ENCODE results near the gene UPK3A.
A peak's percentile ranks its signal among the peaks of the same experiment; 100 is the strongest.
"Not testable (repeated sequence)": the region's sequence is repeated elsewhere in the genome, so short reads cannot be mapped to it uniquely, and the experiment has no call there.

Gene UPK3A

DNA sequence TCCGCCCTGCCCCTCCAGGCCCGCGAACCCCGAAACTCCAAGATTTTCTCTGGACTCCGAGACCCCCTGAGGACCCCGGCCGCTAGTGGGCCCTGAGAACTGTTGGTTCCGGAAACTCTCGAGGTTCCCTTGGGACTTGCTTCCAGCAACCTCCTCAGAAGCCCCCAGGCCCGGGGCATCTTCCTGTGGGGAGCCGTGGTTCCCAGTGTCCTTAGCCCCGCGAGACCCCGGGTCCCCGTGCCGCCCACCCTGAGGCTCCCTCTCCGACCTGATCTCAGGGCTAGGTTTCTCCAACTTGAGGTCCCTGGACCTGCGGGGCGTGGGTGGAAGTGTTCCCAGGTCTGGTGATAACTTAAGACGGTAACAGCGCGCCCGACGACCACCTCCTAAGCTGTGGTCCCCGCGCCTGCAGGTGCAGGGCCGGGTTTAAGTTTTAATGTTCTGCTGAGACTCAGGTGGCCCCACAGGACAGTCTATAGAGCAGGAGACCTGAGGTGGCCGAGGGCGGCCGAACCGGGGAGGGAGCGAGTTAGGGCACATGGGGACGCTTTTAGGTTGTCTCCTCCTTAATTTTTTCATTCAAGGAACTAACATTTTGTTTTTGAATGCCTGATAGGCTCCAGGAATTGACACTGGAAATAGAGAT, 25.7 kb downstream of the UPK3A start:
- DNase-seq = no peak

DNA sequence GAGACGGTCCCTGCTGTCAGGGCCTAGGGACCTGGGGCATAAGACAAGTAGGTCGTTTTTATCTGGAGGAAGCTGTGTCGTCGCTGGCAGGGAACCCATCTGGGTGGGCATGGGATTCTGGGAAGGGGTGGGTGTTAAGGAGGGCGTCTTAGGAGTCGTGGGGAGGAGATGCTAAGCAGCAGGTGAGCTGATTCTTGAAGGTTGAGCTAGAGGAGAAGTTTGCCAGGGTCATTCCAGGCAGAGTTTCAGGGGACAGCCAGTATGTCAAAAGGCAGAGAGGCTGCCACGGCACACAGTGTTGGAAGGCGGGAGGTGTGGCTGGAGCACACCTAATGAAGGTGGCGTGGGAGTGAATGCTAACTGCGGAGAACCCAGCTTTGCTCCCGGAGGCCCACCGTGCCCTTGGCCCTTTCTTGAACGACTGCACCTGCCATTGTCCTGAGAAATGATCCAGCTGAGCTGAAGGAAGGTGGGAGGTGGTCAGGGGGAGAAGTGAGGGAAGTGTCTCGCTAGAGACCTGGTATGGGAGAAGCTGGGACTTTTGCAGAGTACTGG, 26.3 kb downstream of the UPK3A start:
- no peak for DNase-seq

DNA sequence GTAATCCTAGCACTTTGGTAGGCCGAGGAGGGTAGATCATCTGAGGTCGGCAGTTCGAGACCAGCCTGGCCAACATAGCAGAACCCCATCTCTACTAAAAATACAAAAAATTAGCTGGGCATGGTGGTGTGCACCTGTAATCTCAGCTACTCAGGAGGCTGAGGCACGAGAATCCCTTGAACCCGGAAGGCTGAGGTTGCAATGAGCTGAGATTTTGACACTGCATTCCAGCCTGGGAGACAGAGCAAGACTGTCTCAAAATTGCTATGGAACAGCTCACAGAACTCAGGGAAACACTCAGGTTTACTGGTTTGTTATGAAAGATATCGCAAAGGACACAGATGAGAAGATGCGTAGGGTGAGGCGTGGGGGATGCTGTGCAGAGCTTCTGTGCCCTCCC, 27.7 kb downstream of the UPK3A start:
- no peak for DNase-seq

DNA sequence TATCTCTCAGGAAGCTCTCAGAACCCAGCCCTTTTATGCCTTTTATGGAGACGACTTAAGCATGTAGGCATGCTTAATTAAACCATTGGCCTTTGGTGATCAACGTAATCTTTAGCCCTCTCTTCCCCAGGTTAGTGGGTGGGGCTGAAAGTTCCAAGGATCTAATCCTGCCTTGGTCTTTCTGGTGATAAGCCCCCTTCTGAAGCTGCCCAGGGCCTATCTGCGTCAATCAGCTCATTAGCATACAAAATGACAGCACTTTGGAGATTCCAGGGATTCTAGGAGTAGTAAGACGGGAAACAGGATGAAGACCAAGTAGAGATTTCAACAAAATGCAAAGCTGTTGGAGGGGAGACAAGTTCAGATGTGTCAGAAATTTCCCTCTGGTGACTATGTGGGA, 28.1 kb downstream of the UPK3A start:
- DNase-seq = no peak

DNA sequence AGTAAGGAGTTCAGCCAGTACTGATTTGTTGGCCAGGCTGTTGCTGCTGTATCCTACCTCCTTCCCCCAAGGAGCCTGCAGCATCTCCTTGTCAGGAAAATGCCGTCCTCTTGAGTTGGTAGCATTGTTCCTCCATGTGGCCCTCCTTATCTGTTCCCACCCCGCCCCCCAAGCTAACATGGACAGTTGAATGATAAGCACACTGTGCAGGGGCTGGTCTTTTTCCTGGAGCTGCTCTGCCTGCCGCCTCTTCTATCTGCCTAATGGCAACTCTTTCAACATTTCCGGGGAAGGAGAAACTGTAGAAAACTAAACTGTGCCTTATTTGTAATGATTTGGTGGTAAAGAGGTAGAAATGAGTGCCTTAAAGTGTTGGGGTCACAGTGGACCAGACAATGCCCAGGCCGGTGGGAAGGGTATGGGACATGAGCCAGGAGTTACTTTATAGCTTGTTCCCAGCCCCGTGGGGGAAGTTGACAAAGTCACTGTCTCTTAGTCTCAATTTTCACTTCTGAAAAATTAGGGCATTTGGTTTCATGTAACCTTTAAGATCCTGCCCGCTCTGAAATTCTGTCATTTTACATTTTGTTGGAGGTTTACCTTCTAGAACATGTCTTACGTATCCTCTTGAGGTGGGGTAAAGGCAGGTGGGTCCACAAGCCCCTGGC, 29.4 kb downstream of the UPK3A start:
- peak; percentile 48 for DNase-seq

DNA sequence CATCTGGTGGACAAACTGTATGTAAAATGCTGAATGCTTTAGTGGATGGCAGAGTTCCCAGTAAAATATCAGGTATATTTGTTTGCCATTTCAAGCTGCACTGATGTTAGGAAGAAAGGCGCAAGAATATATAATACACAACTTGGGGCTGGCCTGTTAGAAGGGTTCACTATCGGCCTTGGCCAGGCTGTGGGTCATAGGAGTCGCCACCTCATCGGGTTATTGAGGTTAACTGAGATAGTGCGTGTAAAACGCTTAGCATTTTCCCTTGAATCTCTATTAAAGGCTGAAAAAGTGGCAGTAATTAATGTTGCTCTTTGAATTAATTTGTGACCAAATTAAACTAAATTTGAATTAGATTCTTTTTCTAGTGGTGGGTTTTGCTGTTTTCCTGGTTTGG, 30.0 kb downstream of the UPK3A start:
- no peak for DNase-seq

DNA sequence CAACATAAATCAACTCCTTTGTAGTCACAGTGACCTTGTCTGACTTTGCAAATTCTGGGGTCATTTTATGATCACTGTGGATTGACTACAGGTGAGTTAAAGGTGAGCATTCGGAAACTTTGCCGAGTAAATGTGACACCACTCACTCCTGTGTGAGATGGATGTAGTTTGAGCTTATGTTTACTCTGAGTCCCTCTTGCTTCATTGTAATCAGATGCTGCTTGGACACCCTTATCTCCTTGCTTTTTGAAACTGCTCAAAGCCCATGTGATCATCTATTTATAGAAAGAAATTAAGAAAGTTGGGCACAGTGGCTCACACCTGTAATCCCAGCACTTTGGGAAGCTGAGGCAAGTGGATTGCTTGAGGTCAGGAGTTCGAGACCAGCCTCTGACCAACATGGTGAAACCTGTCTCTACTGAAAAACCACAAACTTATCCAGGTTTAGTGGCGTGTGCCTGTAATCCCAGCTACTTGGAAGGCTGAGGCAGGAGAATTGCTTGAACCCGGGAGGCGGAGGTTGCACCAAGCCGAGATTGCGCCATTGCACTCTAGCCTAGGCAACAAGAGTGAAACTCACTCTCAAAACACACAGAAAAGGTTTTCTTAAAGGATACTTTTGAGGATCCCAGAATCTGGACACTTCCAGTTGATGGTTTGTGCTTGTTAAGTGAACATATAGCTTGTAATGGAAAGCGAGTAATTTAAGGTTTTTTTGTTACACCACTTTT, 32.2 kb downstream of the UPK3A start:
- DNase-seq = no peak

DNA sequence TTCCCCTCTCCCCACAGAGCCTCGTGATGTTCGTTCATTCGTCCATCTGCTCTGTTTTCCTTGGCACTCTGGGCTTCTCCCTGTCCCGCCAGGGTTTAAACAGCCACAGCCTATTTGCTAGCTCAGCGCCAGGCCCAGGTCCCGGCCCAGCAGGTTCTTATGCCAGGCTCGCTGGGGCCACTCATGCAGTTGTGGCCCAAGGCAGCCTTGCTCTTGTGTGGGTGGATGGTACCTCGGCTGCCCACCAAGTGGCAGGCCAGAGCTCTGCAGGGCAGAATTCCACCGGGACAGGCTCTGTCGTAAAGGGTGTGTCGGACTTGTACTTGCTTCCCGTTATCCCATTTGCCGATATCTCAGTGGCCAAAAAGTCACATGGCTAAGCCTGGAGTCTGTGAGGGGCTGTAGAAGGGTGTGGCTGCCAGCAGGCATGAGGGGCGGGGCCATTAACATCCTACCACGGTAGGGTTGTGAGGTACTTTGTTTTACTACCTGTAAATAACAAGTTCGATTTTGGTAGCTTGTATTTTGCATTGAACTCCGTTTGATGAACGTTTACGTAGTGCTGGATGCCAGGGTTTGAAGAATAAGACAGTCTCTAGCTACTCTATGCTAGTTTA, 32.9 kb downstream of the UPK3A start:
- no peak for DNase-seq

DNA sequence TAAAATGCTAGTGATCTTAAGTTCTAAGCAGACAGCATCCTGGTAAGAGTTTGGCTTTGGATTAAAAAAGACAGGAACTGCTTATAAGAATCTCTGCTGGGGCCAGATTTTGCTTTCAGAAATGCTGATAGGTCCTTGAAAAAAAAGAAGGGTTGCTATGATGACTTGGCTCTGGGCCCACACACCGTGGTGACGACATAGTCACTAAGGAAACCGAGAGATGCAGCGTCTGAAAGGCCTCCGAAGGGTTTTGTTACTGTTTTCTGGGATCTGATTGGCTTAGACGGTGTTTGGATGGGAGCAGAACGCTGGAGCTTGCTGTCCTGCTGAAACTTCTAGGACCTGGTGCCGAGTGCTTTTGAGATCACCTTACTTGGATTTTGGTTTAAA, 33.4 kb downstream of the UPK3A start:
- DNase-seq = peak; percentile 46

DNA sequence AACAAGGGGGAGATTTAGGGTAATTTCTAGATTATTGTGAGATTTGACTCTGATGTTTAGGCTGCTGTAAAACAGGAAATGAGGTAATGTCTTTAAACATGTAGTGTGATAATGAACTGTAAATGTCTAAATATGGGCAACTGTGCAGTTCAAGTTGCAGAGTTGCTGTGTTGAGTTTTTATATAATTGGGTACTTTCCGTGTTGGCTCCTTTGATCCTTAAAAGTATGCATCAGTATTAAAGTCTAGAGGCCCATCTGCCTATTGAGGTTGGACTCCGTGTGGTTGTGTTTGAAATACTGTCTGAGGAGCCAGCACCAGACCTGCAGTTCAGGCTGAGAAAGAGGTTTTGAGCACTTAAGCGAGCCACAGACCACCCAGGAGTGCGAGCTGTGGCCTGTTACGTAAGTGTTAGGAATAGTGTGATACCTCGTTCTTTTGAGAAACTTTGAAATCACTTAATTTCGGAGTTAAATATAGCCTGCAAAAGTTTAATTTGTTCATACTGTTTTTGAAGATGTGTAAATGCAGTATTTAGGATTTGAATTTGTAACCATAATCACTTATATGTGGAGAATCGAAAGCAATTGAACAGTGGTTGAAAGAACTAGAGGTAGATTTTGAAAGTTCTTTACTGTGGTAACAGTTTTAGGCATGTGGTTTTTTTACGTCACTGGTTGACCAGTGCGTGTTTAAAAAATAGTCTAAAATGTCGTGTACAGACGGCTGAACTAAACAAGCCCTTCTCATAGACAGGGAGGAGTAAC, 34.0 kb downstream of the UPK3A start:
- peak; percentile 39 for DNase-seq

DNA sequence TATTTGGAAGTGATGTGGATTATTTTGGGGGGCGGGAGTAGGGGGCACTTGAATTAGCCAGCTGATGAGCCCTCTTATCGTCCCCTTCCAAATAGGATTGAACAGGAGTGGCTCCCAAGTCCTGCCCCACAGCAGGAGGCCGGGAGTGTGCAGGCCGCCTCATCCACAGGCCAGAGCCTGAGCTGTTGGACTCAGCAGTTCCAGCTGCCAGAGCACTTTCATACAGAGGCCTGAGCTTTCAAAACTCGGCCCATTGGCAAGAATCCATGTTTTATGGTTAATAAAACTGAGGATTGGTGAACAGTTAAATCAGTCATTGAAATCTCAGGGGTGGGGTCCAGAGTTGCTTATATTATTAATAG, 34.6 kb downstream of the UPK3A start:
- DNase-seq = no peak

DNA sequence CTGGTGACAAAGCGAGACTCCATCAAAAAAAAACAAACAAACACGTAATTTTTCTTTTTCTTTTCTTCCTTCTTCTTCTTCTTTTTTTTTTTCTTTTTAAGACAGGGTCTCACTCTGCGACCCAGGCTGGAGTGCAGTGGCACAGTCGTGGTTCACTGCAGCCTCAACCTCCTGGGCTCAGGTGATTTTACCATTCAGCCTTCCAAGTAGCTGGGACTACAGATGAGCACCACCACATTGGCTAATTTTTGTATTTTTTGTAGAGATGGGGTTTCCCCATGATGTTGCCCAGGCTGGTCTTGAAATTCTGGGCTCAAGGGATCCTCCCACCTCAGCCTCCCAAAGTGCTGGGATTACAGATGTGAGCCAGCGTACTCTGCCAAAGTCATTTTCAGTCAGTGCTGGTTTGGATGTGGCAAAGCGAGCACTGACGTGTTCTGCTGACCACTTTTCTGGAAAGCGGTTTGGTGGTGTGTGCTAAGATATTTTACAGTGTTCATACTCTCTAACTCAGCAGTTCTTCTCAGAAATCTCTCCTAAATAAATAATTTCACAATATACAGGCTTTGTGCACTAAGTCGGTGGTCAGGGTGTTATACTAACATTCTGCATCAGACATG, 35.7 kb downstream of the UPK3A start:
- no peak for DNase-seq

DNA sequence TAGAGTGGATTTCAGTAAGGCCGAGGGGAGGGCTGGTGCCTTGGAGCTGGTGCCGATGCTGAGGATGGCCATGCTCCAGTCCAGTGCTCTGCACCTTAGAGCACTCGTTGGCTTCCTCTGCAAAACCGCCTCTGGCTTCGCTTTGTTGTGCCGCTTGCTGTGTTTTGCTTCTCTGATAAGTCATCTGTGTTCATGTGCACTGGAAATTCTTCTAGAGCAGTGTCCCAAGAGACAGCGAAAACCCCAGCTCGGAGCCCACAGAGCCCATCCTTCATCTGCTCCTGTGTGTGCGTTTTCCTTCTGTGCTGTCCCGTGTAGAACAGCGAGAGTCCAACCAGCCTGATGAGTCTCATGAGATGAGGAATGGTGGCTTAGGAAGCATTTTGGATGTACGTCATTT, 37.1 kb downstream of the UPK3A start:
- DNase-seq = no peak

DNA sequence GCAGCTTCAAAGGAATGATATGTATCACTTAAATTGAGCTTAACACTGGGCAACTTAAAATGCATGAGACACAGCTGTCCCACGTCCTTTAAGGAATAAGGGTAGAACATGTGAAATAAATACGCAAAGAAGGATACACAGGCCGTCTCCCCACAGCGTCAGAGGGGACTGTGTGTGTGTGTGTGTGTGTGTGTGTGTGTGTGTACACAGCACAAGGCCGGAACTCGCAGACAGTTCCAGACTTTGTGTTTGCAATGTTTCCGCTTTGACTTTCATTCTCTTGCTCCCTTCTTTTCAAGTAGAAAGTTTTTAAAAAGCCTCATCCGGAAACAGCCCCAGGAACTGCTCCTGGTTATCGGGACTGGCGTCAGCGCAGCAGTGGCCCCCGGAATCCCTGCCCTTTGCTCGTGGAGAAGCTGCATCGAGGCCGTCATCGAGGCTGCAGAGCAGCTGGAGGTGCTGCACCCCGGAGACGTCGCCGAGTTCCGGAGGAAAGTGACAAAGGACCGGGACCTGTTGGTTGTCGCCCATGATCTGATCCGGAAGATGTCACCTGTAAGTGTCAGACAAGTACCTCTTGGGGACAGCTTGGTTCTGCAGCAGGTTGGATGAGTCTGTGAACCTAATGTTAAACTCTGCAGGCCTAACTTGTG, 38.2 kb downstream of the UPK3A start:
- no peak for DNase-seq

DNA sequence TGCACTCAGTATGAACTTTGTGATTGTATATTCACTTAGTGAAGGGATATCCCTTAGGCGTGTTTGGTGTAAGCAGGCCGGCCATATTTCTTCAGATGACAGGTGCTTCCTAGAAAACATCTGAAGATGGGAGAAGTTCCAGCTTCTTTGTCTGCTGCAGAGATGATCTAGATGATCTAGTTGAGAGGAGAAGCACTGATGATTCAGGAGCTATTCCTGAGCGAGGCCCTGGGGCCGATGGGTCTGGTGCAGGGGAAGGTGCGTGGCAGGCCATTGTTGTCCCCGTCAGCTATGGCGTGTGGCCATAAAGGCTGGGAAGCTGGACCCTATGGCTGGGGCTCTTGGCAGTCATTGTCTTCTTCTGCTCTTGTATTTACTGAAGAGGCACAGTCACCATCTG, 38.9 kb downstream of the UPK3A start:
- no peak for DNase-seq

DNA sequence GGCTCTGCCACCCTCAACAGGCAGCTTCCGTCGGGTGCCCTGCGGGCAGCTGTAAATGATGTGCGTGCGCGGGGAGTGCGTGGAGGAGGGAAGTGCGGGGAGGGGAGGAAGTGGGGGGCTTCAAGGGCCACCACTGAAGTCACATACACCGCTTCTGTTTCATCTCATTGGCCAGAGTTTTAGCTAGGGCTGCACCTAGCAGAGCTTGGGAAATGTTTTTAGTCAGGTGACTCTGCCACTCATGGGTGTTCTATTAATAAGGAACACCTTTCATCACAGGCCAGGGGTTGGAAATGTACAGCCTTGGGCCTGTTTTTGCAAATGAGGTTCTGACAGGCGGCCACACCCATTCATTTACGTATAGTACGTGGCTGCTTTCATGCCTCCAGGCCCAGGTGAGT, 39.6 kb downstream of the UPK3A start:
- no peak for DNase-seq

DNA sequence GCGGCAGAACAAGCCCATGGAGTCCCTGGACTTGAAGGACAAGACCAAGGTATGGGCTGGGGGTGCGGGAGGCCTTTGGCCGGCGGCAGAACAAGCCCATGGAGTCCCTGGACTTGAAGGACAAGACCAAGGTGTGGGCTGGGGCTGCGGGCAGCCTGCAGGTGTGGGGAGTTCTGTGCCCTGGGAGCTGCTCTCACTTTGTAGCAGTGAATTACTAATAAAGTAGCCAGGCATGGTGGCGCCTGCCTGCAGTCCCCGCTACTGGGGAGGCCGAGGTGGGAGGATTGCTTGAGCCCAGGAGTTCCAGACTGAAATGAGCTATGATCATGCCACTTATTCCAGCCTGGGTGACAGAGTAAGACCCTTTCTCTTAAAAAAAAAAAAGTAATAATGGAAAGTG, 43.5 kb downstream of the UPK3A start:
- DNase-seq = not testable (repeated sequence)

DNA sequence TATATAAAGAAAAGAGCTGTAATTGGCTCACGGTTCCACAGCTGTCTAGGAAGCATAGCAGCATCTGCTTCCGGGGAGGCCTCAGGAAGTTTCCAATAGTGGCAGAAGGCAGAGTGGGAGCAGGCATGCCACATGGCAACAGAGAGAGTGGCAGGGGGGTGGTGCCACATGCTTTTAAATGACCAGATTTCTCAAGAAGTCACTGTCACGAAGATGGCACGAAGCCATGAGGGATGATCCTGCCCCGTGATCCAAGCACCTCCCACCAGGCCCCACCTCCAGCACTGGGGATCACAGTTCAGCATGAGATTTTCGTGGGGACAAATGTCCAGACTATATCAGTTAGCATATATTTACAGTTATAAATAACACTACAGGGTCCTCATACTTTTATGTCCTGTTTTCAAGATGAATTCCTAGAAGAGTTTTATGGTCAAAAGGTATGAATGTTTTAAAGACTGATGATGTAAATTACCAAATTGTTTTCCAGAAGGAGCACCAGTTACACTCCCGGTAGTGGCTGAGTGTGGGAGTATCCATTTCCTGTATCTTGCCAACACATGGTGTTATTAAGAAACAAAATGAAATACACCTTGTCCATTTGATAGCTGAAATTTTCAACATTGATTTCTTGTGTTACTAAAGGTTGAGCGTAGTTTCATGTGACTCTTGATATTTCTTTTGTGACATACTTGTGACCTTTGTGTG, 44.2 kb downstream of the UPK3A start:
- DNase-seq = no peak

DNA sequence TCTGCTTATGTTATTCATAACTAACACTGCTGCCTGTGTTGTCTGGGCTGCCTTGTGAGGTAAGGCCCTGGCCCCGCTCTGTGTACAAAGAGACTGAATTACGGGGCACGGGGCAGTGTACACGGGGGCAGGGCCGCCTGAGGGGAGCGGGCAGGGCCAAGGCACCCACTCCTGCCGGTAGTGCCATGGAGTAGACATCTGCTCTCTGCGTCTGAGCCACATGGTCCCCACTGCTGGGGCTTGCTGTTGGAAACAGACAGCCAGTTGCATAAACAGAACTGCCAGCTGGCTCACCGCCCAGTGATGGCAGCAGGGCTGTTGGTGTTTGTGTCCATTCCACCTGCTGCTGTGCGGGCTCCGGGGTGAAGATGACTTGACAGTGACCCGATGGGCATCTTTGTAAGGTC, 44.8 kb downstream of the UPK3A start:
- DNase-seq = no peak

DNA sequence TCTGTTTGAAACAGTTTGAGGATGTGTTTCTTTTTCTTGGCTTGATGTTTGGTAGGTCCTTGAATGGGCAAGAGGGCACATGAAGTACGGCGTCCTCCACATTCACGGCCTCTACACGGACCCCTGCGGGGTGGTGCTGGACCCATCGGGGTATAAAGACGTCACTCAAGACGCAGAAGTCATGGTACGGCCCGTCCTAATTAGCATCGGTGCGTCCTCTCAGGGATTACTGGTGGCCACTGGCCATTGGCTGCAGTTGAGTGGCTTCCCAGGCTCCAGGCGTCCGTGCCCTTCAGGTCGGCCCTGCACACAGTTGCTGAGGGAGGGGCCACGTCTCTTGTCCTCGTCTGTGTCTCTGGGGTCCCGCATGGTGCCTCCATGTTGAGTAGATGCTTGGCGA, 45.8 kb downstream of the UPK3A start:
- DNase-seq = no peak

DNA sequence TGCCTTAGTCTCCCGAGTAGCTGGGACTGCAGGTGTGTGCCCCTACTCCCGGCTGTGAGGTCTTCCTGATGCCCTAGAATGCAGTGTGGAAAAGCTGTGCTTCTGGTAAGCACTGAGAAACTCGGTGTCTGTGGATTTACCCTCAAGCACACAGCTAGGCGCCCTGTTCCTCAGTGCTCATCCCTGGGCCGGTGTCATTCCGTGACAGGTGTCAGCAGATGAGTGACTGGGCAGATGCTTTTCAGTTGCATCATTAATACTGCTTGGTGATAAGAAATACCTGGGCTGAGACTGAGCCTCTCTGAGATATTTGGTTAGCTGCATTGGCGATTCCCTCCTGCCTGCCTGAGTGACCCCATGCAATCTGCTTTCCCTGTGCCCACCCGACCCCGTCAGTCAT, 46.7 kb downstream of the UPK3A start:
- no peak for DNase-seq

Measured in MV-4-11 (cell line).